Lower leg skin (tissue), 4 donors: Measurements from ENCODE around the gene ESYT2. TPM values are rescaled to one million over a fixed set of nuclear protein-coding genes. Genes with fewer than 3 reads are reported as not detected.
"Not testable (repeated sequence)": the region's sequence is repeated elsewhere in the genome, so short reads cannot be mapped to it uniquely, and the experiment has no call there.

Source experiments
- DNase-seq, 2 donors: peaks; one replicate each; pipeline ENCODE4 v3.0.0-alpha.2; 2019; ENCODE audit warnings: low spot score in 2 of 2
- H3K4me3 ChIP-seq: fragments of 200-600 bp; sonication (generic); 2 replicates; pipeline ENCODE4 v1.5.1; 2017; ENCODE audit warnings: mild to moderate bottlenecking, low read depth; ENCODE audit not compliant: poor library complexity, severe bottlenecking
- CTCF ChIP-seq, 3 donors: fragments of 450-650 bp; IDR thresholded peaks; one replicate each; pipeline ENCODE4 v1.5.1; 2016; ENCODE audit warnings: antibody characterized with exemption in 3 of 3, mild to moderate bottlenecking in 3 of 3, moderate library complexity in 2 of 3
- POLR2A ChIP-seq, 2 donors: fragments of 450-650 bp; IDR thresholded peaks; one replicate each; pipeline ENCODE4 v1.6.1; 2016 to 2017; ENCODE audit warnings: antibody characterized with exemption in 2 of 2, mild to moderate bottlenecking in 1 of 2, moderate library complexity in 1 of 2
- WGBS, 2 donors: methylation state at CpG; one replicate each; pipeline ENCODE4 v1.1.5; 2018; 5-methylcytosine and 5-hydroxymethylcytosine counted together
- intact Hi-C: fragments of 100-400 bp; cut with DNase I; formaldehyde crosslinking; loops from one replicate; pipeline ENCODE4 v1.15.0; 2023; ENCODE audit warnings: low total_unique reads
- total RNA-seq, 4 donors: library from RNA; depleted of rRNA; stranded (reverse); fragments of >200 nt; gene quantifications; one replicate each; pipeline ENCODE4 v1.1.0, GENCODE V29; 2016

Gene ESYT2
- total RNA-seq, 4 donors from 2014 or later: 75.5 to 101 (median 78.0) TPM

- intact Hi-C loops: loop anchor here (10.0 kb wide), 1 partner anchor 145 kb away; the partner anchor contains the start of gene NCAPG2
- TF ChIP-seq POLR2A (IDR thresholded peaks at IDR 0.05) (no peak), CTCF (IDR thresholded peaks at IDR 0.05) (no peak)
- WGBS, 2 donors: 79 to 94% methylated on average over 5 of the region's 5 CpGs
- no peak overlapping the region for H3K4me3 ChIP-seq
- peak in 1 of 2 donors; percentile 65 for DNase-seq
Observed at GRCh38 chr7:158849442-158849767, 20.1 kb upstream of the ESYT2 start.

GRCh38 chr7:158847451-158847866, 18.1 kb upstream of the ESYT2 start:
- TF ChIP-seq CTCF (IDR thresholded peaks at IDR 0.05) (no peak), POLR2A (IDR thresholded peaks at IDR 0.05) (no peak)
- no peak overlapping the region for H3K4me3 ChIP-seq
- peak in 1 of 2 donors; percentile 7 for DNase-seq
- intact Hi-C loops: loop anchor here (10.0 kb wide), 1 partner anchor 143 kb away; the partner anchor contains the start of gene NCAPG2
- WGBS, 2 donors: 59 to 66% methylated on average over 1 of the region's 1 CpG

GRCh38 chr7:158846304-158846703, 17.0 kb upstream of the ESYT2 start:
- no peak for TF ChIP-seq POLR2A (IDR thresholded peaks at IDR 0.05)
- no peak for TF ChIP-seq CTCF (IDR thresholded peaks at IDR 0.05)
- intact Hi-C loops: loop anchor here (10.0 kb wide), 1 partner anchor 142 kb away; the partner anchor contains the start of gene NCAPG2
- no peak overlapping the region for H3K4me3 ChIP-seq
- no peak for DNase-seq

- WGBS, 2 donors: 52 to 57% methylated on average over 4 of the region's 4 CpGs
- DNase-seq: peak in 1 of 2 donors; percentile 3
- no peak overlapping the region for H3K4me3 ChIP-seq
- intact Hi-C loops: loop anchor here (2.0 to 10.0 kb wide), 2 partner anchors 69 to 139 kb away; partner anchors contain the start of gene NCAPG2
- no peak for TF ChIP-seq POLR2A (IDR thresholded peaks at IDR 0.05)
- no peak for TF ChIP-seq CTCF (IDR thresholded peaks at IDR 0.05)
Observed at GRCh38 chr7:158843771-158844170, 14.5 kb upstream of the ESYT2 start.

- TF ChIP-seq CTCF (IDR thresholded peaks at IDR 0.05) (no peak), POLR2A (IDR thresholded peaks at IDR 0.05) (no peak)
- 87 to 88% methylated on average over 4 of the region's 4 CpGs for WGBS, 2 donors
- DNase-seq: no peak
- no peak overlapping the region for H3K4me3 ChIP-seq
- intact Hi-C loops: loop anchor here (10.0 kb wide), 1 partner anchor 138 kb away; the partner anchor contains the start of gene NCAPG2
Observed at GRCh38 chr7:158842486-158842885, 13.2 kb upstream of the ESYT2 start.

- DNase-seq: no peak
- H3K4me3 ChIP-seq: no peak overlapping the region
- WGBS, 2 donors: 72 to 84% methylated on average over 8 of the region's 8 CpGs
- TF ChIP-seq POLR2A (IDR thresholded peaks at IDR 0.05): no peak
- no peak for TF ChIP-seq CTCF (IDR thresholded peaks at IDR 0.05)
- intact Hi-C loops: loop anchor here (10.0 kb wide), 1 partner anchor 136 kb away; the partner anchor contains the start of gene NCAPG2
Observed at GRCh38 chr7:158840604-158841003, 11.3 kb upstream of the ESYT2 start.

- intact Hi-C loops, H3K4me3 ChIP-seq, DNase-seq: not testable (repeated sequence)
- WGBS, 2 donors: 84 to 89% methylated on average over 8 of the region's 8 CpGs
Observed at GRCh38 chr7:158839177-158839576, 9.9 kb upstream of the ESYT2 start.
